GM23338 (cell line): ENCODE data around the gene SAMD4A.

ENCODE experiments used
- CREB1 ChIP-seq: fragments of 250-450 bp; sonication (Bioruptor Pico); IDR thresholded peaks from 2 replicates; pipeline ENCODE4 v1.5.0; 2020; ENCODE audit warnings: low read depth, mild to moderate bottlenecking, moderate library complexity
- CTCF ChIP-seq, 2 experiments: fragments of 200-600 bp in 1 of 2; sonication (generic) in 1 of 2; conservative IDR thresholded peaks; 2 replicates each; pipeline versions ENCODE4 v1.5.1 to v1.6.1; 2016 to 2017; ENCODE audit warnings: antibody characterized with exemption in 2 of 2, low read depth in 2 of 2, mild to moderate bottlenecking in 2 of 2, moderate library complexity in 1 of 2
- ETS1 ChIP-seq: IDR thresholded peaks from 2 replicates; pipeline ENCODE4 v1.6.1; 2016; ENCODE audit warnings: antibody characterized with exemption
- EZH2 ChIP-seq: fragments of 200-600 bp; sonication (generic); IDR thresholded peaks from one replicate; pipeline ENCODE4 v1.8.0; 2017; ENCODE audit warnings: antibody characterized with exemption, mild to moderate bottlenecking, low read depth; ENCODE audit not compliant: unreplicated experiment
- EZH2phosphoT487 ChIP-seq: fragments of 200-600 bp; sonication (generic); IDR thresholded peaks from one replicate; pipeline ENCODE4 v1.8.1; 2018; ENCODE audit warnings: antibody characterized with exemption; ENCODE audit not compliant: unreplicated experiment
- JUNB ChIP-seq: IDR thresholded peaks from one replicate; pipeline ENCODE4 v1.6.1; 2016; ENCODE audit warnings: antibody characterized with exemption; ENCODE audit not compliant: unreplicated experiment
- POLR2AphosphoS5 ChIP-seq: IDR thresholded peaks from 2 replicates; pipeline ENCODE4 v1.6.1; 2016; ENCODE audit warnings: antibody characterized with exemption, low read depth
- ZNF331 ChIP-seq: fragments of 250-450 bp; sonication (Bioruptor Pico); IDR thresholded peaks from 2 replicates; pipeline ENCODE4 v1.5.0; 2020; ENCODE audit warnings: low read depth, mild to moderate bottlenecking, moderate library complexity
- TF ChIP-seq, protein P1 (sequence below): IDR thresholded peaks from one replicate; pipeline ENCODE4 v1.6.1; 2018; ENCODE audit warnings: antibody characterized with exemption; ENCODE audit not compliant: unreplicated experiment

GRCh38 chr14:54703082-54703481 lies 136.2 kb downstream of the SAMD4A start:
- TF ChIP-seq CTCF (conservative IDR thresholded peaks at IDR 0.05; ENCODE audit: low read depth in 2 of 2) (no peak), POLR2AphosphoS5 (no peak), EZH2 (no peak), EZH2phosphoT487 (no peak), ETS1 (no peak), JUNB (no peak), CREB1 (CRISPR knock-in tag) (no peak), ZNF331 (CRISPR knock-in tag) (no peak)
- TF ChIP-seq, protein P1, sequence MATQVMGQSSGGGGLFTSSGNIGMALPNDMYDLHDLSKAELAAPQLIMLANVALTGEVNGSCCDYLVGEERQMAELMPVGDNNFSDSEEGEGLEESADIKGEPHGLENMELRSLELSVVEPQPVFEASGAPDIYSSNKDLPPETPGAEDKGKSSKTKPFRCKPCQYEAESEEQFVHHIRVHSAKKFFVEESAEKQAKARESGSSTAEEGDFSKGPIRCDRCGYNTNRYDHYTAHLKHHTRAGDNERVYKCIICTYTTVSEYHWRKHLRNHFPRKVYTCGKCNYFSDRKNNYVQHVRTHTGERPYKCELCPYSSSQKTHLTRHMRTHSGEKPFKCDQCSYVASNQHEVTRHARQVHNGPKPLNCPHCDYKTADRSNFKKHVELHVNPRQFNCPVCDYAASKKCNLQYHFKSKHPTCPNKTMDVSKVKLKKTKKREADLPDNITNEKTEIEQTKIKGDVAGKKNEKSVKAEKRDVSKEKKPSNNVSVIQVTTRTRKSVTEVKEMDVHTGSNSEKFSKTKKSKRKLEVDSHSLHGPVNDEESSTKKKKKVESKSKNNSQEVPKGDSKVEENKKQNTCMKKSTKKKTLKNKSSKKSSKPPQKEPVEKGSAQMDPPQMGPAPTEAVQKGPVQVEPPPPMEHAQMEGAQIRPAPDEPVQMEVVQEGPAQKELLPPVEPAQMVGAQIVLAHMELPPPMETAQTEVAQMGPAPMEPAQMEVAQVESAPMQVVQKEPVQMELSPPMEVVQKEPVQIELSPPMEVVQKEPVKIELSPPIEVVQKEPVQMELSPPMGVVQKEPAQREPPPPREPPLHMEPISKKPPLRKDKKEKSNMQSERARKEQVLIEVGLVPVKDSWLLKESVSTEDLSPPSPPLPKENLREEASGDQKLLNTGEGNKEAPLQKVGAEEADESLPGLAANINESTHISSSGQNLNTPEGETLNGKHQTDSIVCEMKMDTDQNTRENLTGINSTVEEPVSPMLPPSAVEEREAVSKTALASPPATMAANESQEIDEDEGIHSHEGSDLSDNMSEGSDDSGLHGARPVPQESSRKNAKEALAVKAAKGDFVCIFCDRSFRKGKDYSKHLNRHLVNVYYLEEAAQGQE: no peak
